H1 (cell line): ENCODE results near the gene NDST3. TPM values are rescaled to one million over a fixed set of nuclear protein-coding genes. Genes with fewer than 3 reads are reported as not detected.

Experiments used
- CTCF ChIA-PET: fragments of 300-600 bp; sonication (Branson Sonifier 250); formaldehyde crosslinking; loops from one replicate; lab custom pipeline; 2021; ENCODE audit not compliant: partially characterized antibody; lab: Charles Lee
- POLR2A ChIA-PET: fragments of 300-600 bp; sonication (Branson Sonifier 250); formaldehyde crosslinking; loops from one replicate; lab custom pipeline; 2021; ENCODE audit warnings: inconsistent platforms; ENCODE audit not compliant: partially characterized antibody; lab: Charles Lee
- DNase-seq, 2 experiments: peaks; one replicate each; pipeline versions ENCODE4 v3.0.0 to v3.0.0-alpha.2; 2010 to 2022; ENCODE audit warnings: low spot score in 2 of 2, low read depth in 1 of 2, mixed read lengths in 1 of 2
- FAIRE-seq: peaks from 2 replicates; lab custom pipeline; 2011; peaks lifted over from hg19 to GRCh38; lab: Jason Lieb, UNC
- H2AFZ ChIP-seq: 2 replicates; pipeline ENCODE4 v1.8.1; 2012; ENCODE audit warnings: low read length, inconsistent platforms
- H2AK5ac ChIP-seq: 2 replicates; pipeline ENCODE4 v1.6.1; 2013; ENCODE audit warnings: low read depth, low read length
- H2BK120ac ChIP-seq: replicated peaks from 2 replicates; pipeline ENCODE3; 2013; ENCODE audit warnings: low read depth, low read length, inconsistent platforms
- H2BK12ac ChIP-seq: 2 replicates; pipeline ENCODE4 v1.6.1; 2013; ENCODE audit warnings: low read depth, low read length
- H2BK15ac ChIP-seq: 2 replicates; pipeline ENCODE4 v1.6.1; 2013; ENCODE audit warnings: low read length
- H2BK20ac ChIP-seq: 2 replicates; pipeline ENCODE4 v1.6.1; 2013; ENCODE audit warnings: low read length
- H2BK5ac ChIP-seq: 2 replicates; pipeline ENCODE4 v1.6.1; 2013; ENCODE audit warnings: low read depth, low read length
- H3K14ac ChIP-seq: 2 replicates; pipeline ENCODE4 v1.6.1; 2013; ENCODE audit warnings: inconsistent platforms; ENCODE audit not compliant: insufficient read length
- H3K18ac ChIP-seq: 2 replicates; pipeline ENCODE4 v1.6.1; 2013; ENCODE audit warnings: low read length; ENCODE audit errors: extremely low read depth
- H3K23ac ChIP-seq: 2 replicates; pipeline ENCODE4 v1.6.1; 2013; ENCODE audit warnings: inconsistent platforms; ENCODE audit not compliant: insufficient read length
- H3K23me2 ChIP-seq: 2 replicates; pipeline ENCODE4 v1.6.1; 2013; ENCODE audit warnings: low read depth, low read length
- H3K27ac ChIP-seq: 2 replicates; pipeline ENCODE4 v1.6.1; 2011; ENCODE audit warnings: low read depth, low read length, inconsistent platforms
- H3K27me3 ChIP-seq, 4 experiments: replicated peaks in 1 of 4; 1 replicate in 1 of 4; 2 replicates in 3 of 4; pipeline versions ENCODE4 v1.6.1 to v1.8.1; 2011 to 2013; ENCODE audit warnings: low read length in 3 of 4, mild to moderate bottlenecking in 3 of 4, inconsistent platforms in 2 of 4, mixed read lengths in 2 of 4, moderate library complexity in 1 of 4; ENCODE audit not compliant: control insufficient read depth in 3 of 4, insufficient read depth in 3 of 4; ENCODE audit errors: extremely low read depth in 1 of 4
- H3K36me3 ChIP-seq, 4 experiments: 2 replicates each; pipeline versions ENCODE4 v1.6.1 to v1.8.1; 2011 to 2013; ENCODE audit warnings: mild to moderate bottlenecking in 4 of 4, low read length in 3 of 4, moderate library complexity in 2 of 4, control low read depth in 1 of 4, inconsistent platforms in 1 of 4; ENCODE audit not compliant: insufficient read depth in 4 of 4, control insufficient read depth in 2 of 4
- H3K4ac ChIP-seq: replicated peaks from 2 replicates; pipeline ENCODE3; 2013; ENCODE audit warnings: low read length, low read depth, mixed read lengths, inconsistent platforms; ENCODE audit not compliant: insufficient read length
- H3K4me1 ChIP-seq, 4 experiments: replicated peaks in 1 of 4; 1 replicate in 1 of 4; 2 replicates in 3 of 4; pipeline versions ENCODE4 v1.6.1 to v1.8.1; 2011 to 2013; ENCODE audit warnings: low read length in 3 of 4, inconsistent platforms in 2 of 4, mixed read lengths in 1 of 4; ENCODE audit not compliant: insufficient read depth in 4 of 4, control insufficient read depth in 3 of 4
- H3K4me2 ChIP-seq, 2 experiments: 2 replicates each; pipeline versions ENCODE4 v1.6.1 to v1.8.1; 2011 to 2013; ENCODE audit warnings: low read depth in 2 of 2, low read length in 2 of 2, control low read depth in 1 of 2, inconsistent platforms in 1 of 2, mild to moderate bottlenecking in 1 of 2; ENCODE audit not compliant: insufficient read depth in 1 of 2
- H3K4me3 ChIP-seq, 4 experiments: fragments of 200-600, 300-600 bp in 1 of 4; sonication (generic), shearing (Covaris generic), sonication (Bioruptor Twin) in 1 of 4; 2 replicates each; pipeline versions ENCODE4 v1.5.1 to v1.8.1; 2011 to 2016; ENCODE audit warnings: low read length in 4 of 4, low read depth in 3 of 4, control low read depth in 2 of 4, inconsistent platforms in 2 of 4, mild to moderate bottlenecking in 2 of 4, mixed read lengths in 1 of 4, moderate library complexity in 1 of 4; ENCODE audit not compliant: insufficient read depth in 2 of 4; ENCODE audit errors: extremely low read depth in 1 of 4
- H3K56ac ChIP-seq: replicated peaks from 2 replicates; pipeline ENCODE3; 2013; ENCODE audit warnings: low read depth, mild to moderate bottlenecking, mixed read lengths, low read length, inconsistent platforms; ENCODE audit not compliant: insufficient read length
- H3K79me1 ChIP-seq: 2 replicates; pipeline ENCODE4 v1.6.1; 2013; ENCODE audit warnings: low read depth, low read length, control low read depth
- H3K79me2 ChIP-seq, 2 experiments: 2 replicates each; pipeline versions ENCODE4 v1.6.1 to v1.8.1; 2012 to 2013; ENCODE audit warnings: low read length in 2 of 2, mild to moderate bottlenecking in 2 of 2, inconsistent platforms in 1 of 2; ENCODE audit not compliant: insufficient read depth in 2 of 2, control insufficient read depth in 1 of 2
- H3K9ac ChIP-seq, 4 experiments: replicated peaks in 1 of 4; 1 replicate in 1 of 4; 2 replicates in 3 of 4; pipeline versions ENCODE4 v1.6.1 to v1.8.1; 2011 to 2013; ENCODE audit warnings: low read depth in 3 of 4, low read length in 3 of 4, control low read depth in 2 of 4, mild to moderate bottlenecking in 2 of 4, moderate library complexity in 2 of 4, inconsistent platforms in 1 of 4; ENCODE audit errors: extremely low read depth in 1 of 4
- H3K9me3 ChIP-seq, 2 experiments: 2 replicates each; pipeline versions ENCODE4 v1.6.1 to v1.8.1; 2012 to 2013; ENCODE audit warnings: mild to moderate bottlenecking in 2 of 2, moderate library complexity in 2 of 2, control low read depth in 1 of 2, inconsistent platforms in 1 of 2, low read depth in 1 of 2, low read length in 1 of 2, mixed read lengths in 1 of 2; ENCODE audit not compliant: insufficient read depth in 2 of 2
- H4K20me1 ChIP-seq, 2 experiments: replicated peaks in 1 of 2; 2 replicates each; pipeline versions ENCODE3 to v1.8.1; 2011 to 2013; ENCODE audit warnings: inconsistent platforms in 2 of 2, low read length in 2 of 2, mild to moderate bottlenecking in 1 of 2; ENCODE audit not compliant: insufficient read depth in 2 of 2, control insufficient read depth in 1 of 2
- H4K5ac ChIP-seq: 2 replicates; pipeline ENCODE4 v1.6.1; 2013; ENCODE audit warnings: low read length, low read depth, mixed read lengths, inconsistent platforms; ENCODE audit not compliant: insufficient read length
- H4K8ac ChIP-seq: 2 replicates; pipeline ENCODE4 v1.8.0; 2013; ENCODE audit warnings: mild to moderate bottlenecking, moderate library complexity, low read length, inconsistent platforms; ENCODE audit not compliant: insufficient read depth; ENCODE audit errors: extremely low read depth
- H4K91ac ChIP-seq: replicated peaks from 2 replicates; pipeline ENCODE3; 2013; ENCODE audit warnings: low read length, mixed read lengths, inconsistent platforms; ENCODE audit not compliant: insufficient read length
- CHD2 ChIP-seq: IDR thresholded peaks from 2 replicates; pipeline ENCODE4 v1.6.1; 2012; ENCODE audit warnings: low read length, improper control_type of control experiment
- CTCF ChIP-seq, 3 experiments: IDR thresholded peaks; 1 replicate in 2 of 3; 2 replicates in 1 of 3; pipeline versions ENCODE4 v1.5.1 to v1.6.1; 2011; ENCODE audit warnings: low read length in 3 of 3, mild to moderate bottlenecking in 3 of 3, inconsistent platforms in 2 of 3, low read depth in 1 of 3, moderate library complexity in 1 of 3; ENCODE audit not compliant: insufficient read depth in 1 of 3; ENCODE audit errors: control extremely low read depth in 1 of 3
- JUND ChIP-seq: IDR thresholded peaks from 2 replicates; pipeline ENCODE4 v1.6.1; 2011; ENCODE audit warnings: mild to moderate bottlenecking, improper control_type of control experiment, low read length
- KDM4A ChIP-seq: IDR thresholded peaks from one replicate; pipeline ENCODE4 v1.7.1; 2012; ENCODE audit warnings: low read depth, mild to moderate bottlenecking, moderate library complexity, low read length, inconsistent platforms; ENCODE audit not compliant: severe bottlenecking
- SP1 ChIP-seq: IDR thresholded peaks from 2 replicates; pipeline ENCODE4 v1.6.1; 2011; ENCODE audit warnings: low read depth, low read length
- TEAD4 ChIP-seq: IDR thresholded peaks from 2 replicates; pipeline ENCODE4 v1.6.1; 2012; ENCODE audit warnings: low read depth, low read length, inconsistent platforms, mixed read lengths
- WGBS, 2 experiments: shearing (Covaris generic) in 1 of 2; methylation state at CpG; one replicate each; pipeline versions ENCODE4 v1.1.6 to v1.1.7; 2013 to 2015; ENCODE audit warnings: low lambda C conversion rate in 2 of 2, mixed read lengths in 2 of 2, inconsistent platforms in 1 of 2, low coverage in 1 of 2, missing lambda C conversion rate in 1 of 2; ENCODE audit not compliant: insufficient replicate concordance in 2 of 2, insufficient coverage in 1 of 2, insufficient read length in 1 of 2; ENCODE audit errors: extremely low coverage in 1 of 2, missing lambda C conversion rate in 1 of 2; 5-methylcytosine and 5-hydroxymethylcytosine counted together
- polyA plus RNA-seq, 7 experiments: library from polyadenylated mRNA; depleted of rRNA in 3 of 7; stranded (reverse) in 5 of 7; unstranded in 2 of 7; fragments of >200 nt in 5 of 7; fragments of 200-250 nt in 2 of 7; gene quantifications; 1 replicate in 5 of 7; 2 replicates in 1 of 7; 4 replicates in 1 of 7; pipeline versions ENCODE4 v1.2.1 to v1.2.3, GENCODE V29; 2011 to 2013; ENCODE audit warnings: missing spikeins in 2 of 7, mixed read lengths in 2 of 7
- total RNA-seq: library from RNA; stranded (reverse); fragmentation: NEBNext Ultra II Directional; extraction: Animal tissue kit (Norgen Biotek cat#: 25700); gene quantifications from 2 replicates; pipeline ENCODE4 v1.2.1, GENCODE V29; 2021

Gene NDST3
- total and polyA plus RNA-seq, 2 of the 8 experiments (the other 6 are each of a cell fraction or from before 2014, with no cell fraction given), result 0.35 to 0.60 TPM

DNA sequence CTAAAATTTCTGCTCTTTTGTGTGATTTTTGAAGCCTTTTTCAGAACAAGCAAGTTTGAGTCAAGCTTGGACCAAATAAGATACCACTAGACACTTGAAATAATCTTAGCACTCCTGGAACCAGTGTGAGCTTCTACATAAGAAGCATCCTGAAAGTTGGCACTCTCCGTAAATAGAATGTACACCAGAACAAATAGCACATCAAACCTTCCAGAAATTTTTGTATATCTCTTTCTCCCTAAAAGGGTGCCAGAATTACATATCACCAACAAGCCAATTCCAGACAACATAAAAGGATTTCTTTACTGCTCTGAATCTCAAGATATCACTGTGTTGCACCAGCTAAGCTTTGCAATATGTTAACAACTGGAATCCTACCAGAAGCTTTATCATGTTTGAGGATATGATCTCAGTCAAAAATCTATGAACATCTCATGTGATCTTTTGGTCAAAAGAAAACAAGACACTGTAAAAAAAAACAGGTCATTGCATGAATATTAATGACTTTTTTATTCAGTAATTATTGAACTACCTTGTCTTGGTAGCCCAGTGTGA, 201.4 kb downstream of the NDST3 start:
- no peak overlapping the region for H3K4me2 ChIP-seq
- H4K91ac ChIP-seq, result no peak overlapping the region
- no peak for FAIRE-seq
- 91% methylated on average over 1 of the region's 1 CpG; no CpG with 5 or more reads in 1 of the 2 experiments for WGBS, 2 experiments
- no peak for DNase-seq
- H2AK5ac ChIP-seq, result no peak overlapping the region
- no peaks in the 10 kb centered on the region for H3K4me1 ChIP-seq
- H2BK15ac ChIP-seq, result no peak overlapping the region
- no peak overlapping the region for H4K5ac ChIP-seq
- H4K8ac ChIP-seq, result no peak overlapping the region
- no peaks in the 10 kb centered on the region for H3K27me3 ChIP-seq
- no peak overlapping the region for H2BK120ac ChIP-seq
- no peak overlapping the region for H3K23ac ChIP-seq
- no peaks in the 10 kb centered on the region for H3K36me3 ChIP-seq
- no peak overlapping the region for H3K14ac ChIP-seq
- H2BK5ac ChIP-seq, result no peak overlapping the region
- TF ChIP-seq KDM4A, result no peak
- no peak for TF ChIP-seq TEAD4
- no peak for TF ChIP-seq JUND
- TF ChIP-seq CHD2, result no peak
- no peak for TF ChIP-seq SP1
- TF ChIP-seq CTCF (IDR thresholded peaks at IDR 0.05; ENCODE audit: control extremely low read depth in 1 of 3, insufficient read depth in 1 of 3, low read depth in 1 of 3, low read length in 3 of 3), result no peak
- H3K4me3 ChIP-seq, result no peak overlapping the region
- H3K9ac ChIP-seq, result no peak overlapping the region
- no peaks in the 10 kb centered on the region for H3K79me1 ChIP-seq
- no peak overlapping the region for H3K4ac ChIP-seq
- no peak overlapping the region for H2BK20ac ChIP-seq
- no peak overlapping the region for H3K18ac ChIP-seq
- no peaks in the 10 kb centered on the region for H4K20me1 ChIP-seq
- no peak overlapping the region for H3K27ac ChIP-seq
- no peaks in the 10 kb centered on the region for H3K9me3 ChIP-seq
- H2BK12ac ChIP-seq, result no peak overlapping the region
- POLR2A ChIA-PET, result no interaction called here
- CTCF ChIA-PET, result interaction anchor here (0.7 to 2.4 kb wide), 4 partner anchors 11 to 1392 kb away, joined by 3 to 7 read pairs (median 4); no protein-coding TSS in a partner anchor
- H3K79me2 ChIP-seq, result no peaks in the 10 kb centered on the region
- H3K23me2 ChIP-seq, result no peaks in the 10 kb centered on the region; the same call in 1 of the 2 replicates
- no peak overlapping the region for H2AFZ ChIP-seq
- no peak overlapping the region for H3K56ac ChIP-seq
